Dermis microvascular lymphatic vessel endothelial cell (primary cell): Measurements from ENCODE around the gene RAD51B. TPM values are rescaled to one million over a fixed set of nuclear protein-coding genes. Genes with fewer than 3 reads are reported as not detected.

Experiments used
- DNase-seq, 2 donors: peaks; one replicate each; pipeline versions ENCODE4 v3.0.0 to v3.0.0-alpha.2; 2010; ENCODE audit warnings: low read depth in 2 of 2
- total RNA-seq: library from RNA; depleted of rRNA; stranded (reverse); fragments of >200 nt; gene quantifications from 2 replicates; pipeline ENCODE4 v1.2.1, GENCODE V29; 2014

RAD51B gene
- total RNA-seq, 1 donor from 2014 or later = 9.2 TPM

DNA sequence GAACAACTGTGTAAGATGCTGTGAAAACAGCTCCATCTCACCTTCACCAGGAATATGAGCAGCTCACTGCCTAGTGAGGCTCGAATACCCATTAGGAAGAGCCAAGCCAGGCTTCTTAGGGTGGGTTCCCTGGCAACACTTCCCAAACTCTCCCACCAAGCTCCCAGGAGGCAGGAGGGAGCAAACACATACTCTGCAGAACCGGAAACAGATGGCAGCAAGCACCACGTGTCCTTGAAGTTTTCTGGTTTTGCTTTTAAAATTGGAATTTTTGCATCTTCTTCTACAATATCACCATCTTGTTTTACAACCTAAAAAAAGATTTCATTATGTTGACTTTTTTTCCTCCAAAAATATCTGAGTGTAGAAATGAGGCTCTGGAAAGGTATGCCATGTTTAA, 786.6 kb downstream of the RAD51B start:
- no peak for DNase-seq

- DNase-seq = no peak
These were observed 787.1 kb downstream of the RAD51B start for GRCh38 chr14:68606644-68607043.

DNA sequence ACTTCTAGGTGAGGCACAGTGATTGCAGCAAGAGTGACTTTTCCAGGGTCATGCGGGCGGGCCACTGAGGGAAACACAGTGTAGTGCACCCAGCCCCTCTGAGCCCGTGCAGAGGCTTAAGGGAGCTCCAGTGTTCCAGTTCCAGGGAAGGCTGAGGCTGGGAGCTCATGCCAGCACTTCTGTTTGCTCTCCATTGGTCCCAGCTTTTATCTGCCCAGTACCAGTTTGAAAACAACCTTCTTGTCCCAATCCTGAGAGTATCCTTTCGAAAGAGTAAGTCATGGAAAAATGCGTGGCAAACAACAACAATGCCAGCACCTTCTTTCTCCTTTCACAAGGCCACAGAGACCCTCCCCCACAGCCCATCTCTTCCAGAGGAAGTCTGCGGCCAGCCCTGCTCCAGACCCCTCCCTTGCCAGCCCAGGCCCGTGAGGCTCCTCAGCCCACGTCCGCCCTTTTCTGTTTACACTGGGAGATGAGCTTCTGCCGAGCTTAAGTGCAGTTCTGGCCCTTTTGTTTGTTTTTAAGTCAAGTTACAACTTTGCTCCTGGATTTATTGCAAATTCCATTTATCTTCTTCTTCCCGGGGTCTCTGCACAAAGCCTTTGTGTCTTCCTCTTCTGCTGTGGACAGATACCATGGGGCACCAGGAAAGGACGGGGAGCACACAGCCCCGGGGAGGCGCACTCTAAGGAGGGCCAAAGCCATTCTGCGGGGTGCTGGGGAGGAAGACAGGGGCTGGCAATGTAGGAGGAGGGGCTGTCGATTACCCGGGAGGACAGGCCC, 787.7 kb downstream of the RAD51B start:
- DNase-seq = no peak

DNA sequence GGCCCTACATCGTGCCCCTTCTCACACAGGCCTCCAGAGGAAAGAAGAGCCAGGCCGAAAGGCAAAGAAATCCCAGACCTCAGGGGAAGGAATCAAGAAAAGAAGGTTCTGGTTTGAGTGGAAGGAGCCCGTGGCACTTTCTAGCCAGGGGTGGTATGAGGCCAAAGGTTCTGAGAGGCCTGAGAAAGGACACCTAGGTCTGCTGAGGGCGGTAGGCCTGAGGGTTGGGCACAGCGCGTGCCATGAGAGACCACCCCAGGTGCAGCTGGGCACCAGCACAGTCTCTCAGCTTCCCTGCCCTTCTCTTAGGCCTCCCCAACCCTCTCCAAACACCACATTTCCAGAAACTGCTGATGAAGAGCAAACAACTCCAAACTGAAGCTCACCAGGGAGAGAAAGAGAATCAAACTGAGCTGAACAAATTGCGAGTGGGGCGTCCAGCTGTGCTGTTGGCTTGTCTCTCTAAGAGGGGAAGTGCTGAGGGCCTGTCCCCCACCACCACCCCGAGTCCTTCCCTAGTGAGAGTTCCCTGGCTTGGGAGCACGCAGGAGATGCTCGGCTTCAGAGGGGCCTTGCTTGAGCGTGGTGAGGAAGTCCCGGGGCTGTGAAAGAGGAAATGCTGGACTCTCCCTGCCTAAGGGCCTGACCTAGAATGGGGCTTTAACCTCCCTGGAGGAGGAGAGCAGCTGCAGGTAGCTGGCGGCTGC, 788.4 kb downstream of the RAD51B start:
- no peak for DNase-seq

- no peak for DNase-seq
These were observed 789.0 kb downstream of the RAD51B start for GRCh38 chr14:68608574-68608962.

GRCh38 chr14:68609012-68609411, 789.4 kb downstream of the RAD51B start:
- no peak for DNase-seq

DNA sequence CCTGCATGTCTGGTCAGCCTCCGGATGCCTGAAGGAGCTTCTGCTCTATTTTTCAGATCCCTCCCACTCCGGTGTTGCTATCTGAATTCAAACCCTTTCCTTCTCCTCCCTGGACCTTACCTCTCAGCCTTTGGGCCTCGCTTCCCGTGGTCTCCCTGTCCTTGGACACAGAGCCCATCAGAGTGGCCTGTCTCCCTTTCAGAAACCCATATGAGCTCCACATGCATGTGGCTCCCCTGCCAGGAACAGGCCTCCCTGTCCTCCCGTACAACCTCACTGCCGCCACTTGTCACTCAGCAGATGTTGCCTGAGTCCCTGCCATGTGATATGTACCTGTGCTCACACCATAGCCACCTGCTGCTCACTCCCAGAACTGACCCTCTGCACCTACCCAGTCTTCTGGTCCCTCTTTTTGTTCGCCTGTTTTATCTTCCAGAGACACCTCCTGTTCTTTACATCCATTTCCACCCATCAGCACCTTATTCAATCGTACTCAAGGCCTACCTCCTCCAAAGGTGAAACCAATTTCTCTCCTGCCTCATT, 790.7 kb downstream of the RAD51B start:
- no peak for DNase-seq

GRCh38 chr14:68611599-68611998, 792.0 kb downstream of the RAD51B start:
- no peak for DNase-seq

- no peak for DNase-seq
These were observed 792.5 kb downstream of the RAD51B start for GRCh38 chr14:68612049-68612448.

- DNase-seq = peak; percentile 22 to 27
These were observed 796.8 kb downstream of the RAD51B start for GRCh38 chr14:68616221-68616902.

DNA sequence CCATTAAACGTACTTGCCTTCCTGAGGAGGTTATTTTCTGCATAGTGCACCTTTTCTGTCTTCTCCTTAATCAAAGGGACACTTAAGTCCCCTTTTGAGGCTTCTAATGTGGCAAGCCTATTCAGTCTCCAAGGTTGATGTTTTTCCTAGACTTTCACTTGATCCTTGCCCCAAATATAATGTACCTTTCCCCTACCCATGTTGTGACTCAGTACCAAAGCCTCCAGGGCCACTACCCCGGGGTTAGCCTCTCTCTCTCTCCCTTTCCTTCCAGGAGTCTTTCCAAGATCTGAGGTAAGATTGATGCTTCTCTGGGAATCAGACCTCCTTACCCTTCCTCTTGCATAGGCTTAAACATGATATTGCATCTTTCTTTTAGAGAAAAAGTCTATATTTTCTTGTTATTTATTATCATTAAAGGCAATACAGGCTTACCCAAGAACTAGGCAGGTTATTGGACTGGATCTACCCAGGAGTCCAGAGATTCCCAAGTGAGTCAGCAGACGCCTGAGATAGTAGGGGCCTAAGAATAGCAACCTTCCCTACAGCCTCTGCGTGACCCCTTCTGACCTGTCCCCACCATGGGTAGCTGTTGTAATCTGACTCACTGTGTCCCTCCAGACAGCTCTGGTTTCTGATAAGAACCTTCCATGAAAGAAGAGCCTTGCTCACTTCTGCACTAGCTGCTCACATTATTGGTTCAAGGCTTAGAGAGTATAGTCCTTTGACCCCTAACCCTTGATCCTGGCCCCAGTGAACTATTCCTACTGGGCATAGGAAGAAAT, 800.4 kb downstream of the RAD51B start:
- DNase-seq = peak in 1 of 2 donors; percentile 19

GRCh38 chr14:68621400-68622365, 802.1 kb downstream of the RAD51B start:
- peak in 1 of 2 donors; percentile 16 for DNase-seq

DNA sequence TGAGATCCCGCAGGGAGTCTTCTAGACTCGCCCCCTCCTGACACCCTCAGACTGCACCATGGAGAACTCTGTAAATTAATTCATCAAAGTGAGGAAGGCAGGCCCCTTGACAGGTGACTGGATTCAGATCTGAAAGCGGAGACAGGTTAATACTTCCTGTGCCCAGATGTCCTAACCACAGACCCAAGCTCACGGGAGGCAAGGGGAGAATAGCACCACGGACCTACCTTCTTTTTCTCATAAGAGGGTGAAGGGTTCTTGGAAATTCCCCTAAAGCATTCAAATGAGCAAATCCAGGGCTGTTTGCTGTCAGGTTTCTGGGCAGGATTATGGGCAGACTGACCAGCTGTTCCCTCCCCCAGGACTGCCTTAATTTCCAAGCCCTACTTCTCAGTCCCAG, 803.3 kb downstream of the RAD51B start:
- no peak for DNase-seq

DNA sequence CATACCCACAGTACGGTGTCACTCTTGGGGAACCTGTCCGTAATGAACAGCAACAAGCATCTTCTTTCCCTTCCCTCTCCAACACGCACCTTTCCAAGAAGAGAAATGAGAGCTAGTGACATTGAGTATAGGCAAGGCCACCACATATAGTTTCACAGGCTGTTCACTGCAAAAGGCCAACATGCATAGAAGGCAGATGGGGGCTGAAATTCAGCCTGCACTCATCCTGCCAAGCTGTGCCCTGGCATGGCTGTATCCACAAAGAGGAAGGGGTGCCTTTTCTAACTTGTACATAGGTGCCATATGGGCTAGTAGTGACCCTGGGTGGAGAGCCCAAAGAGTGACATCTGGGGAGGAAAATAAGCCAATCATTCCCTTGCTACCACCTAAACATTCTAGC, 803.7 kb downstream of the RAD51B start:
- DNase-seq = no peak

DNA sequence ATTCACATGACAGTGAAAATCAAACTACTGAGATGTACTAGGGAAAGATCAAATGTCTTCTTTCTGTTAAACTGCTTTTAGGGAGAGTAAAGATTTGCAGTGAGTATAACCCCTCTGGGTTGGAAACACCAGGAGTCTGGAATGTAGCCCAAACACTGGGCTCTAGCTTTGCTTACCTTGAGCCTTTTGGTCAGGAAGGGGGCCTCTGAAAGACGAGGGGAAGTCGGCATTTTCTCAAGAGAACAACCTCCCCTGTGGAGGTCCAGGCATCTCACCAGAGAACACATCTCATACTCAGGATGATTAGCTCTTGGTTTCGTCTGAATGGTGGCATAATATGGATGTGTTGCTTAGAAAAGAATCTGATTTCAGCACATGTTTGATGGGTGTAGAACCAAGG, 804.2 kb downstream of the RAD51B start:
- no peak for DNase-seq

GRCh38 chr14:68624541-68625220, 805.1 kb downstream of the RAD51B start:
- DNase-seq = no peak

GRCh38 chr14:68625366-68626090, 805.9 kb downstream of the RAD51B start:
- DNase-seq = no peak

- DNase-seq = no peak
These were observed 806.8 kb downstream of the RAD51B start for GRCh38 chr14:68626386-68626785.
